C4-2B (cell line): ENCODE results near the gene GABRE.
A peak's percentile ranks its signal among the peaks of the same experiment; 100 is the strongest.

ENCODE experiments used
- H3K27ac ChIP-seq: fragments of 450-650 bp; 2 replicates; pipeline ENCODE4 v1.5.1; 2017
- CTCF ChIP-seq: fragments of 450-650 bp; conservative IDR thresholded peaks from 2 replicates; pipeline ENCODE4 v1.5.1; 2017; ENCODE audit warnings: mild to moderate bottlenecking
- ZFX ChIP-seq: fragments of 450-650 bp; IDR thresholded peaks from 2 replicates; pipeline ENCODE4 v1.6.1; 2017

Gene GABRE

GRCh38 chrX:151988706-151989299, 14.3 kb upstream of the GABRE start:
- no peak for TF ChIP-seq ZFX
- no peak for TF ChIP-seq CTCF
- no peak overlapping the region for H3K27ac ChIP-seq

- TF ChIP-seq ZFX = no peak
- no peak for TF ChIP-seq CTCF
- H3K27ac ChIP-seq = no peak overlapping the region
Observed at GRCh38 chrX:151987108-151987507, 12.6 kb upstream of the GABRE start.

GRCh38 chrX:151985955-151986354, 11.5 kb upstream of the GABRE start:
- H3K27ac ChIP-seq = peak overlapping the region; percentile 40; the same call in 1 of the 2 replicates
- TF ChIP-seq CTCF = no peak
- TF ChIP-seq ZFX = no peak

GRCh38 chrX:151985531-151985930, 11.1 kb upstream of the GABRE start:
- H3K27ac ChIP-seq = 0 out of 2 replicates have a peak overlapping the region, but pooled peaks have one; percentile 40
- TF ChIP-seq CTCF = no peak
- no peak for TF ChIP-seq ZFX

- no peak for TF ChIP-seq CTCF
- TF ChIP-seq ZFX = no peak
- no peak overlapping the region for H3K27ac ChIP-seq
Observed at GRCh38 chrX:151984902-151985301, 10.4 kb upstream of the GABRE start.

GRCh38 chrX:151984328-151984727, 9.9 kb upstream of the GABRE start:
- no peak for TF ChIP-seq ZFX
- no peak for TF ChIP-seq CTCF

GRCh38 chrX:151983186-151983585, 8.7 kb upstream of the GABRE start:
- TF ChIP-seq CTCF = no peak
- H3K27ac ChIP-seq = no peak overlapping the region

More at GRCh38 chrX:151984328-151984727, 9.9 kb upstream of the GABRE start:
- no peak overlapping the region for H3K27ac ChIP-seq
